Neural progenitor cell (in vitro differentiated cells): Measurements from ENCODE around the gene MON1A. TPM values are rescaled to one million over a fixed set of nuclear protein-coding genes. Genes with fewer than 3 reads are reported as not detected.
A peak's percentile ranks its signal among the peaks of the same experiment; 100 is the strongest.
"Not testable (repeated sequence)": the region's sequence is repeated elsewhere in the genome, so short reads cannot be mapped to it uniquely, and the experiment has no call there.

ENCODE experiments used
- DNase-seq: peaks from one replicate; pipeline ENCODE4 v3.0.0-alpha.2; 2016; ENCODE audit warnings: low spot score
- H2AFZ ChIP-seq: fragments of 200-600 bp; sonication (generic); replicated peaks from 2 replicates; pipeline ENCODE4 v1.6.1; 2016; ENCODE audit warnings: antibody characterized with exemption
- H3F3A ChIP-seq: fragments of 200-600 bp; sonication (generic); 2 replicates; pipeline ENCODE4 v1.6.1; 2016; ENCODE audit warnings: antibody characterized with exemption, low read depth
- H3K27ac ChIP-seq: fragments of 200-600 bp; sonication (generic); 2 replicates; pipeline ENCODE4 v1.5.1; 2016; ENCODE audit warnings: mild to moderate bottlenecking
- H3K27me3 ChIP-seq: fragments of 200-600 bp; sonication (generic); 2 replicates; pipeline ENCODE4 v1.6.1; 2016; ENCODE audit warnings: mild to moderate bottlenecking, moderate library complexity
- H3K36me3 ChIP-seq: fragments of 200-600 bp; sonication (generic); 2 replicates; pipeline ENCODE4 v1.5.1; 2016
- H3K4me1 ChIP-seq: fragments of 200-600 bp; sonication (generic); 2 replicates; pipeline ENCODE4 v1.6.1; 2016; ENCODE audit warnings: mixed run types
- H3K4me2 ChIP-seq: fragments of 200-600 bp; sonication (generic); 2 replicates; pipeline ENCODE4 v1.6.1; 2016
- H3K4me3 ChIP-seq: fragments of 200-600 bp; sonication (generic); 2 replicates; pipeline ENCODE4 v1.5.1; 2016
- H3K79me2 ChIP-seq: fragments of 200-600 bp; sonication (generic); 2 replicates; pipeline ENCODE4 v1.6.1; 2016; ENCODE audit warnings: low read depth
- H3K9ac ChIP-seq: fragments of 200-600 bp; sonication (generic); 2 replicates; pipeline ENCODE4 v1.6.1; 2016
- H3K9me3 ChIP-seq: fragments of 200-600 bp; sonication (generic); 2 replicates; pipeline ENCODE4 v1.5.1; 2016; ENCODE audit warnings: low read depth
- H4K20me1 ChIP-seq: fragments of 200-600 bp; sonication (generic); 2 replicates; pipeline ENCODE4 v1.6.1; 2016; ENCODE audit warnings: low read depth
- H3K27ac Mint-ChIP-seq: 3 replicates; pipeline ENCODE4 v1.8.0; 2021; ENCODE audit warnings: mixed read lengths
- H3K27me3 Mint-ChIP-seq: 2 replicates; pipeline ENCODE4 v1.8.0; 2022; ENCODE audit warnings: low read depth, mild to moderate bottlenecking, inconsistent platforms, moderate library complexity, mixed read lengths; ENCODE audit not compliant: insufficient read depth
- H3K36me3 Mint-ChIP-seq: 3 replicates; pipeline ENCODE4 v1.8.0; 2021; ENCODE audit warnings: mixed read lengths
- H3K4me1 Mint-ChIP-seq: 3 replicates; pipeline ENCODE4 v1.8.0; 2021; ENCODE audit warnings: mixed read lengths
- H3K4me3 Mint-ChIP-seq: 3 replicates; pipeline ENCODE4 v1.8.0; 2021; ENCODE audit warnings: mild to moderate bottlenecking, moderate library complexity, mixed read lengths
- H3K9me3 Mint-ChIP-seq: 3 replicates; pipeline ENCODE4 v1.8.0; 2020; ENCODE audit warnings: mixed read lengths
- CTCF ChIP-seq: fragments of 200-600 bp; sonication (generic); IDR thresholded peaks from 2 replicates; pipeline ENCODE4 v1.5.1; 2017; ENCODE audit warnings: antibody characterized with exemption, mild to moderate bottlenecking
- EZH2 ChIP-seq: fragments of 200-600 bp; sonication (generic); IDR thresholded peaks from 2 replicates; pipeline ENCODE4 v1.6.1; 2017; ENCODE audit warnings: antibody characterized with exemption, mild to moderate bottlenecking, moderate library complexity
- EZH2phosphoT487 ChIP-seq: fragments of 200-600 bp; sonication (generic); IDR thresholded peaks from 2 replicates; pipeline ENCODE4 v1.6.1; 2017; ENCODE audit warnings: antibody characterized with exemption
- total RNA-seq: library from RNA; depleted of rRNA; stranded (reverse); fragments of >200 nt; gene quantifications from 2 replicates; pipeline ENCODE4 v1.2.3, GENCODE V29; 2015; ENCODE audit warnings: low replicate concordance

The MON1A gene
- total RNA-seq, 1 donor from 2014 or later, result 1.9 TPM

GRCh38 chr3:49910409-49911123 lies 19.0 kb downstream of the MON1A start:
- H3K9me3 ChIP-seq, result no peaks in the 10 kb centered on the region
- DNase-seq, result peak; percentile 76
- no peaks in the 10 kb centered on the region for H4K20me1 ChIP-seq
- H3K36me3 ChIP-seq, result no peaks in the 10 kb centered on the region
- no peak overlapping the region for H3K9ac ChIP-seq
- H3K27ac ChIP-seq, result no peak overlapping the region
- Mint-ChIP-seq H3K4me3 (peak overlapping the region; percentile 71), H3K9me3 (no peaks in the 10 kb centered on the region), H3K27me3 (peaks cover 4% of the 10 kb centered on the region), H3K4me1 (peaks cover 9% of the 10 kb centered on the region), H3K36me3 (peaks cover 5% of the 10 kb centered on the region), H3K27ac (no peak overlapping the region)
- TF ChIP-seq EZH2phosphoT487, result no peak
- peak; percentile 42 for TF ChIP-seq CTCF
- TF ChIP-seq EZH2, result no peak
- H3F3A ChIP-seq, result peaks cover 11% of the 10 kb centered on the region
- H3K27me3 ChIP-seq, result peaks cover 10% of the 10 kb centered on the region
- H3K79me2 ChIP-seq, result no peaks in the 10 kb centered on the region
- peak overlapping the region; percentile 25 for H3K4me3 ChIP-seq
- peak overlapping the region; percentile 69 for H3K4me2 ChIP-seq
- no peak overlapping the region for H2AFZ ChIP-seq
- H3K4me1 ChIP-seq, result peaks cover 3% of the 10 kb centered on the region

- peaks cover 11% of the 10 kb centered on the region for H3F3A ChIP-seq
- DNase-seq, result no peak
- H3K4me2 ChIP-seq, result no peak overlapping the region
- H4K20me1 ChIP-seq, result no peaks in the 10 kb centered on the region
- H3K9ac ChIP-seq, result no peak overlapping the region
- Mint-ChIP-seq H3K4me3 (no peak overlapping the region), H3K9me3 (no peaks in the 10 kb centered on the region), H3K4me1 (peaks cover 12% of the 10 kb centered on the region), H3K27me3 (peaks cover 4% of the 10 kb centered on the region), H3K36me3 (peaks cover 5% of the 10 kb centered on the region), H3K27ac (no peak overlapping the region)
- H3K4me1 ChIP-seq, result peaks cover 3% of the 10 kb centered on the region
- no peak overlapping the region for H3K4me3 ChIP-seq
- H3K27ac ChIP-seq, result no peak overlapping the region
- H3K36me3 ChIP-seq, result no peaks in the 10 kb centered on the region
- TF ChIP-seq CTCF (no peak), EZH2 (no peak), EZH2phosphoT487 (no peak)
- H3K27me3 ChIP-seq, result peaks cover 10% of the 10 kb centered on the region
- no peaks in the 10 kb centered on the region for H3K9me3 ChIP-seq
- H3K79me2 ChIP-seq, result no peaks in the 10 kb centered on the region
- no peak overlapping the region for H2AFZ ChIP-seq
These were observed 21.0 kb downstream of the MON1A start for GRCh38 chr3:49908373-49909199.

GRCh38 chr3:49906073-49906743 lies 23.4 kb downstream of the MON1A start:
- Histone ChIP-seq H2AFZ (peak overlapping the region; percentile 30), H4K20me1 (no peaks in the 10 kb centered on the region), H3K4me3 (no peak overlapping the region), H3K9me3 (no peaks in the 10 kb centered on the region), H3K27ac (no peak overlapping the region), H3K27me3 (peaks cover 16% of the 10 kb centered on the region), H3F3A (peaks cover 17% of the 10 kb centered on the region), H3K36me3 (no peaks in the 10 kb centered on the region), H3K4me1 (peaks cover 3% of the 10 kb centered on the region), H3K4me2 (no peak overlapping the region), H3K79me2 (no peaks in the 10 kb centered on the region), H3K9ac (no peak overlapping the region)
- Mint-ChIP-seq H3K9me3 (no peaks in the 10 kb centered on the region), H3K27me3 (peaks cover 4% of the 10 kb centered on the region), H3K36me3 (peaks cover 5% of the 10 kb centered on the region), H3K27ac (no peak overlapping the region), H3K4me1 (peaks cover 12% of the 10 kb centered on the region), H3K4me3 (no peak overlapping the region)
- peak; percentile 80 for DNase-seq
- TF ChIP-seq EZH2, result no peak
- TF ChIP-seq CTCF, result peak; percentile 75
- TF ChIP-seq EZH2phosphoT487, result no peak

DNA sequence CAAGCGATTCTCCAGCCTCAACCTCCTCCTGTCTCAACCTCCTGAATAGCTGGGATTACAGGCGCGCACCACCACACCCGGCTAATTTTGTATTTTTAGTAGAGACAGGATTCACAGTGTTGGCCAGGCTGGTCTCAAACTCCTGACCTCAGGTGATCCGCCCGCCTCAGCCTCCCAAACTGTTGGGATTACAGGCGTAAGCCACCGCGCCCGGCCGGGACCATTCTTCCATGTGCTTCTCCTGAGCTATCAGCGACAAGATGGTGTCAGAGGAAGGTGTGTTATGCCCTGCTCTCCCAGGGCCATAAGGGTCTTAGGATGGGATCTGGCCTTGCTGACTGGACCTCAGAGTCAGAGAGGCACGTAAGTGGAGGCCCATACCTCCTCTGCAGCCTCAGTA lies 25.2 kb downstream of the MON1A start:
- H3K4me1 Mint-ChIP-seq, H3K4me2 ChIP-seq, H2AFZ ChIP-seq, H3K9me3 ChIP-seq, H3K4me3 ChIP-seq, H3K36me3 Mint-ChIP-seq, H3F3A ChIP-seq, H3K9ac ChIP-seq, H3K27ac ChIP-seq, H3K79me2 ChIP-seq, H3K4me1 ChIP-seq, H3K27me3 ChIP-seq, H3K4me3 Mint-ChIP-seq, H3K9me3 Mint-ChIP-seq, H3K27me3 Mint-ChIP-seq, H3K36me3 ChIP-seq, DNase-seq, H4K20me1 ChIP-seq, H3K27ac Mint-ChIP-seq: not testable (repeated sequence)
